H9 (cell line): ENCODE data around the gene MEP1A. TPM values are rescaled to one million over a fixed set of nuclear protein-coding genes. Genes with fewer than 3 reads are reported as not detected.

Experiments used
- DNase-seq: peaks from one replicate; pipeline ENCODE4 v3.0.0-alpha.2; 2017
- H2AFZ ChIP-seq: one replicate; pipeline ENCODE4 v1.6.1; 2013; ENCODE audit warnings: mild to moderate bottlenecking, low read length, control low read depth, moderate library complexity
- H2AK5ac ChIP-seq: 2 replicates; pipeline ENCODE4 v1.6.1; 2013; ENCODE audit warnings: low read length, control low read depth, mixed read lengths; ENCODE audit not compliant: insufficient read length
- H2BK120ac ChIP-seq: one replicate; pipeline ENCODE4 v1.6.1; 2013; ENCODE audit warnings: low read depth, mild to moderate bottlenecking, low read length, control low read depth, inconsistent platforms; ENCODE audit not compliant: poor library complexity, severe bottlenecking
- H2BK12ac ChIP-seq: 2 replicates; pipeline ENCODE4 v1.6.1; 2013; ENCODE audit warnings: low read length, control low read depth, mixed read lengths, low read depth; ENCODE audit not compliant: insufficient read length
- H2BK15ac ChIP-seq: 2 replicates; pipeline ENCODE4 v1.6.1; 2013; ENCODE audit warnings: low read depth, low read length, control low read depth
- H2BK20ac ChIP-seq: one replicate; pipeline ENCODE4 v1.6.1; 2013; ENCODE audit warnings: low read depth, mild to moderate bottlenecking, low read length, control low read depth, inconsistent platforms; ENCODE audit not compliant: poor library complexity, severe bottlenecking
- H2BK5ac ChIP-seq: 2 replicates; pipeline ENCODE4 v1.6.1; 2013; ENCODE audit warnings: low read length, control low read depth, mixed read lengths; ENCODE audit not compliant: insufficient read length
- H3K14ac ChIP-seq: 2 replicates; pipeline ENCODE4 v1.6.1; 2013; ENCODE audit warnings: low read length, control low read depth; ENCODE audit not compliant: insufficient read depth
- H3K18ac ChIP-seq: 2 replicates; pipeline ENCODE4 v1.6.1; 2013; ENCODE audit warnings: low read depth, mild to moderate bottlenecking, mixed read lengths, low read length, control low read depth; ENCODE audit not compliant: insufficient read length
- H3K23ac ChIP-seq: 2 replicates; pipeline ENCODE4 v1.6.1; 2013; ENCODE audit warnings: low read length, control low read depth, mixed read lengths, low read depth; ENCODE audit not compliant: insufficient read length
- H3K23me2 ChIP-seq: 2 replicates; pipeline ENCODE4 v1.6.1; 2013; ENCODE audit warnings: low read depth, mild to moderate bottlenecking, mixed read lengths, low read length, control low read depth; ENCODE audit not compliant: insufficient read length, poor library complexity, severe bottlenecking
- H3K27ac ChIP-seq: 2 replicates; pipeline ENCODE4 v1.5.1; 2013; ENCODE audit warnings: low read length, control low read depth, mixed read lengths, low read depth; ENCODE audit not compliant: insufficient read length
- H3K27me3 ChIP-seq: 2 replicates; pipeline ENCODE4 v1.6.1; 2013; ENCODE audit warnings: low read length, control low read depth, inconsistent platforms; ENCODE audit not compliant: insufficient read depth
- H3K4ac ChIP-seq: 2 replicates; pipeline ENCODE4 v1.6.1; 2013; ENCODE audit warnings: low read depth, mild to moderate bottlenecking, control low read depth, inconsistent platforms, low read length, moderate library complexity
- H3K4me1 ChIP-seq: 2 replicates; pipeline ENCODE4 v1.6.1; 2013; ENCODE audit warnings: low read length, control low read depth, inconsistent platforms; ENCODE audit not compliant: insufficient read depth
- H3K4me2 ChIP-seq: 2 replicates; pipeline ENCODE4 v1.6.1; 2013; ENCODE audit warnings: low read length, control low read depth, mixed read lengths; ENCODE audit not compliant: insufficient read length, insufficient read depth
- H3K56ac ChIP-seq: 2 replicates; pipeline ENCODE4 v1.6.1; 2013; ENCODE audit warnings: low read depth, mild to moderate bottlenecking, mixed read lengths, low read length, control low read depth; ENCODE audit not compliant: insufficient read length
- H3K79me1 ChIP-seq: 2 replicates; pipeline ENCODE4 v1.6.1; 2013; ENCODE audit warnings: low read depth, mild to moderate bottlenecking, moderate library complexity, low read length, control low read depth, inconsistent platforms; ENCODE audit not compliant: insufficient read depth, poor library complexity, severe bottlenecking
- H3K79me2 ChIP-seq: 2 replicates; pipeline ENCODE4 v1.6.1; 2013; ENCODE audit warnings: low read length, control low read depth, inconsistent platforms; ENCODE audit not compliant: insufficient read depth
- H3K9ac ChIP-seq: 2 replicates; pipeline ENCODE4 v1.6.1; 2013; ENCODE audit warnings: low read length, control low read depth, mixed read lengths; ENCODE audit not compliant: insufficient read length; ENCODE audit errors: extremely low read depth
- H3K9me3 ChIP-seq: one replicate; pipeline ENCODE4 v1.6.1; 2013; ENCODE audit warnings: low read depth, low read length, inconsistent platforms; ENCODE audit not compliant: control insufficient read depth
- H3T11ph ChIP-seq: one replicate; pipeline ENCODE4 v1.6.1; 2013; ENCODE audit warnings: mild to moderate bottlenecking, low read length, control low read depth, inconsistent platforms
- H4K20me1 ChIP-seq: one replicate; pipeline ENCODE4 v1.6.1; 2013; ENCODE audit not compliant: control insufficient read depth, insufficient read length, insufficient read depth
- H4K5ac ChIP-seq: 2 replicates; pipeline ENCODE4 v1.6.1; 2013; ENCODE audit warnings: low read depth, mild to moderate bottlenecking, mixed read lengths, low read length, control low read depth; ENCODE audit not compliant: insufficient read length
- H4K8ac ChIP-seq: replicated peaks from 2 replicates; pipeline ENCODE4 v1.6.1; 2013; ENCODE audit warnings: low read length, control low read depth, mixed read lengths, low read depth; ENCODE audit not compliant: insufficient read length
- H4K91ac ChIP-seq: 2 replicates; pipeline ENCODE4 v1.6.1; 2013; ENCODE audit warnings: low read depth, mild to moderate bottlenecking, moderate library complexity, mixed read lengths, low read length, control low read depth; ENCODE audit not compliant: insufficient read length
- H3K27ac Mint-ChIP-seq, 3 experiments: 2 replicates in 2 of 3; 3 replicates in 1 of 3; pipeline ENCODE4 v1.8.0; 2020 to 2021; ENCODE audit warnings: mixed read lengths in 3 of 3, mild to moderate bottlenecking in 1 of 3, moderate library complexity in 1 of 3
- H3K27me3 Mint-ChIP-seq: 2 replicates; pipeline ENCODE4 v1.8.0; 2021; ENCODE audit warnings: low read depth, mild to moderate bottlenecking, moderate library complexity, mixed read lengths
- H3K36me3 Mint-ChIP-seq, 3 experiments: 2 replicates in 2 of 3; 3 replicates in 1 of 3; pipeline ENCODE4 v1.8.0; 2020 to 2021; ENCODE audit warnings: low read depth in 3 of 3, mixed read lengths in 3 of 3; ENCODE audit not compliant: insufficient read depth in 1 of 3
- H3K4me1 Mint-ChIP-seq, 2 experiments: 2 replicates each; pipeline ENCODE4 v1.8.0; 2020; ENCODE audit warnings: mixed read lengths in 2 of 2
- H3K4me3 Mint-ChIP-seq, 2 experiments: 2 replicates in 1 of 2; 3 replicates in 1 of 2; pipeline ENCODE4 v1.8.0; 2020 to 2021; ENCODE audit warnings: mild to moderate bottlenecking in 2 of 2, mixed read lengths in 2 of 2, moderate library complexity in 1 of 2
- H3K9me3 Mint-ChIP-seq, 2 experiments: 2 replicates in 1 of 2; 3 replicates in 1 of 2; pipeline ENCODE4 v1.8.0; 2020; ENCODE audit warnings: mild to moderate bottlenecking in 2 of 2, mixed read lengths in 2 of 2, moderate library complexity in 1 of 2
- CTCF ChIP-seq: fragments of 200-600 bp; sonication (generic); conservative IDR thresholded peaks from 3 replicates; pipeline ENCODE4 v1.8.0; 2021; ENCODE audit warnings: antibody characterized with exemption, mild to moderate bottlenecking
- WGBS: extraction: QIAGEN DNeasy Blood & Tissue Kit; methylation state at CpG from one replicate; pipeline ENCODE4 v1.1.7; 2013; ENCODE audit warnings: missing lambda C conversion rate, low lambda C conversion rate, mixed read lengths; ENCODE audit not compliant: insufficient read length; ENCODE audit errors: extremely low coverage; 5-methylcytosine and 5-hydroxymethylcytosine counted together
- total RNA-seq: library from RNA; stranded (reverse); gene quantifications from 2 replicates; pipeline ENCODE4 v1.2.1, GENCODE V29; 2021

MEP1A gene
- total RNA-seq, 1 experiment from 2014 or later: not detected

DNA sequence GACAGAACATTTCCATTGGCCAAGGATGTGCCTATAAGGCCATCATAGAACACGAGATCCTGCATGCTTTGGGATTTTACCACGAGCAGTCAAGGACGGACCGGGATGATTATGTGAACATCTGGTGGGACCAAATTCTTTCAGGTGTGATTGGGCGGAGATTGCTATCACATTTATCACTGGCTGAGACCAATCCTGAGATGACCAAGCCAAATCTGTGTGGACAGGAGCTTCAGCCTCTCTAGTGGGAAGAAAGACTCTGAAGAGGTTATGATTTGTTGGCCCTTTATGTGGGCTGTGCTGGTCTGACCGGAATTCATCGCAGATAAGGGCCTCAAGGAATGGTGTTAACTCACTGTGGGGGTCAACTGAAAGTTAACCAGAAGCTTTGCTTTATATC, 26.4 kb downstream of the MEP1A start:
- H3K36me3 Mint-ChIP-seq: no peaks in the 10 kb centered on the region; a peak in 2 of 7 replicates
- Histone ChIP-seq H2AK5ac (no peak overlapping the region), H3T11ph (no peak overlapping the region), H3K9me3 (no peaks in the 10 kb centered on the region), H4K91ac (no peak overlapping the region), H3K56ac (no peak overlapping the region), H4K8ac (no peak overlapping the region), H3K18ac (no peak overlapping the region), H3K9ac (no peak overlapping the region), H3K27me3 (no peaks in the 10 kb centered on the region), H4K5ac (no peak overlapping the region), H2BK120ac (no peak overlapping the region), H2BK15ac (no peak overlapping the region), H3K4me1 (no peaks in the 10 kb centered on the region), H3K4ac (no peak overlapping the region), H3K79me1 (no peaks in the 10 kb centered on the region), H2BK12ac (no peak overlapping the region), H4K20me1 (no peaks in the 10 kb centered on the region), H2BK20ac (no peak overlapping the region), H3K23ac (no peak overlapping the region), H2AFZ (no peak overlapping the region), H3K14ac (no peak overlapping the region), H3K4me2 (no peak overlapping the region), H2BK5ac (no peak overlapping the region), H3K27ac (no peak overlapping the region), H3K23me2 (no peaks in the 10 kb centered on the region), H3K79me2 (no peaks in the 10 kb centered on the region)
- no peaks in the 10 kb centered on the region for H3K27me3 Mint-ChIP-seq
- H3K9me3 Mint-ChIP-seq: no peaks in the 10 kb centered on the region
- TF ChIP-seq CTCF: no peak
- H3K27ac Mint-ChIP-seq: no peak overlapping the region
- no peak for DNase-seq
- H3K4me1 Mint-ChIP-seq: peaks cover 0 to 2% of the 10 kb centered on the region in 2 experiments; a peak in 1 of 4 replicates
- H3K4me3 Mint-ChIP-seq: no peak overlapping the region
- WGBS: no CpG with 5 or more reads among the region's 7 CpGs
